Measurements from ENCODE around the gene TCP11L1. TPM values are rescaled to one million over a fixed set of nuclear protein-coding genes. Genes with fewer than 3 reads are reported as not detected.

Gene TCP11L1
- total RNA-seq, 1 experiment from 2014 or later, result 23.9 TPM

DNA sequence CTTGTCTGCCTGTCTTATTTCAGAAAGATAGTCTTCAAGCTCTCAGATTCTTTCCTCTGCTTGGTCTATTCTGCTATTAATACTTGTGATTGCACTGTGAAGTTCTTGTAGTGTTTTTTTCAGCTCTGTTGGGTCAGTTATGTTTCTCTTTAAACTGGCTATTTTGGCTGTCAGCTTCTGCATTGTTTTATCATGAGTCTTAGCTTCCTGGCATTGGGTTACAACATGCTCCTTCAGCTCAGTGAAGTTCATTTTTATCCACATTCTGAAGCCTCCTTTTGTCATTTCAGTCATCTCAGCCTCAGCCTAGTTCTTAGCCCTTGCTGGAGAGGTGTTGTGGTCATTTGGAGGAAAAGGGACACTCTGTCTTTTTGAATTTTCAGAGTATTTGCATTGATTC is 39.2 kb upstream of the TCP11L1 start:
- intact Hi-C loops (cut with micrococcal nuclease; ENCODE audit: unreplicated experiment) (no loop called here), in situ Hi-C loops (cut with HindIII; ENCODE audit: low pct_unique_long_range_greater_than_20kb, low sequenced_read_pairs) (no loop called here)
- no peaks in the 10 kb centered on the region for H3K4me1 ChIP-seq (ENCODE audit: control insufficient read depth, insufficient read depth, low read length)
- no peaks in the 10 kb centered on the region for H3K27me3 ChIP-seq (ENCODE audit: control insufficient read depth, insufficient read depth, low read length)
- no peak overlapping the region for H3K4me3 ChIP-seq (ENCODE audit: low read depth in 2 of 2, low read length in 2 of 2)
- DNase-seq (ENCODE audit: low read depth, low spot score) (no peak), ATAC-seq (no peak)
- H3K36me3 ChIP-seq (ENCODE audit: control insufficient read depth, insufficient read depth, low read length), result no peaks in the 10 kb centered on the region
- ChIA-PET POLR2A (no interaction called here), CTCF (no interaction called here)
- H3K27ac ChIP-seq (ENCODE audit: low read length), result no peak overlapping the region
- H3K9me3 ChIP-seq (ENCODE audit: control insufficient read depth, insufficient read depth, low read depth, low read length), result no peaks in the 10 kb centered on the region
- no TSS peak for BruUV-seq (replicated peaks)
- TF ChIP-seq TCF7L2 (IDR thresholded peaks at IDR 0.05; ENCODE audit: low read depth, low read length) (no peak), POLR2AphosphoS5 (IDR thresholded peaks at IDR 0.05; ENCODE audit: low read depth, low read length) (no peak), SIN3A (IDR thresholded peaks at IDR 0.05; ENCODE audit: borderline replicate concordance, insufficient read depth, low read depth, low read length) (no peak)
- TF ChIP-seq, protein P1, sequence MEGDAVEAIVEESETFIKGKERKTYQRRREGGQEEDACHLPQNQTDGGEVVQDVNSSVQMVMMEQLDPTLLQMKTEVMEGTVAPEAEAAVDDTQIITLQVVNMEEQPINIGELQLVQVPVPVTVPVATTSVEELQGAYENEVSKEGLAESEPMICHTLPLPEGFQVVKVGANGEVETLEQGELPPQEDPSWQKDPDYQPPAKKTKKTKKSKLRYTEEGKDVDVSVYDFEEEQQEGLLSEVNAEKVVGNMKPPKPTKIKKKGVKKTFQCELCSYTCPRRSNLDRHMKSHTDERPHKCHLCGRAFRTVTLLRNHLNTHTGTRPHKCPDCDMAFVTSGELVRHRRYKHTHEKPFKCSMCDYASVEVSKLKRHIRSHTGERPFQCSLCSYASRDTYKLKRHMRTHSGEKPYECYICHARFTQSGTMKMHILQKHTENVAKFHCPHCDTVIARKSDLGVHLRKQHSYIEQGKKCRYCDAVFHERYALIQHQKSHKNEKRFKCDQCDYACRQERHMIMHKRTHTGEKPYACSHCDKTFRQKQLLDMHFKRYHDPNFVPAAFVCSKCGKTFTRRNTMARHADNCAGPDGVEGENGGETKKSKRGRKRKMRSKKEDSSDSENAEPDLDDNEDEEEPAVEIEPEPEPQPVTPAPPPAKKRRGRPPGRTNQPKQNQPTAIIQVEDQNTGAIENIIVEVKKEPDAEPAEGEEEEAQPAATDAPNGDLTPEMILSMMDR (IDR thresholded peaks at IDR 0.05), result no peak
- TF ChIP-seq, protein P2, sequence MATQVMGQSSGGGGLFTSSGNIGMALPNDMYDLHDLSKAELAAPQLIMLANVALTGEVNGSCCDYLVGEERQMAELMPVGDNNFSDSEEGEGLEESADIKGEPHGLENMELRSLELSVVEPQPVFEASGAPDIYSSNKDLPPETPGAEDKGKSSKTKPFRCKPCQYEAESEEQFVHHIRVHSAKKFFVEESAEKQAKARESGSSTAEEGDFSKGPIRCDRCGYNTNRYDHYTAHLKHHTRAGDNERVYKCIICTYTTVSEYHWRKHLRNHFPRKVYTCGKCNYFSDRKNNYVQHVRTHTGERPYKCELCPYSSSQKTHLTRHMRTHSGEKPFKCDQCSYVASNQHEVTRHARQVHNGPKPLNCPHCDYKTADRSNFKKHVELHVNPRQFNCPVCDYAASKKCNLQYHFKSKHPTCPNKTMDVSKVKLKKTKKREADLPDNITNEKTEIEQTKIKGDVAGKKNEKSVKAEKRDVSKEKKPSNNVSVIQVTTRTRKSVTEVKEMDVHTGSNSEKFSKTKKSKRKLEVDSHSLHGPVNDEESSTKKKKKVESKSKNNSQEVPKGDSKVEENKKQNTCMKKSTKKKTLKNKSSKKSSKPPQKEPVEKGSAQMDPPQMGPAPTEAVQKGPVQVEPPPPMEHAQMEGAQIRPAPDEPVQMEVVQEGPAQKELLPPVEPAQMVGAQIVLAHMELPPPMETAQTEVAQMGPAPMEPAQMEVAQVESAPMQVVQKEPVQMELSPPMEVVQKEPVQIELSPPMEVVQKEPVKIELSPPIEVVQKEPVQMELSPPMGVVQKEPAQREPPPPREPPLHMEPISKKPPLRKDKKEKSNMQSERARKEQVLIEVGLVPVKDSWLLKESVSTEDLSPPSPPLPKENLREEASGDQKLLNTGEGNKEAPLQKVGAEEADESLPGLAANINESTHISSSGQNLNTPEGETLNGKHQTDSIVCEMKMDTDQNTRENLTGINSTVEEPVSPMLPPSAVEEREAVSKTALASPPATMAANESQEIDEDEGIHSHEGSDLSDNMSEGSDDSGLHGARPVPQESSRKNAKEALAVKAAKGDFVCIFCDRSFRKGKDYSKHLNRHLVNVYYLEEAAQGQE (IDR thresholded peaks at IDR 0.05; ENCODE audit: insufficient read depth in 1 of 2, low read depth in 2 of 2, low read length in 1 of 2), result no peak

DNA sequence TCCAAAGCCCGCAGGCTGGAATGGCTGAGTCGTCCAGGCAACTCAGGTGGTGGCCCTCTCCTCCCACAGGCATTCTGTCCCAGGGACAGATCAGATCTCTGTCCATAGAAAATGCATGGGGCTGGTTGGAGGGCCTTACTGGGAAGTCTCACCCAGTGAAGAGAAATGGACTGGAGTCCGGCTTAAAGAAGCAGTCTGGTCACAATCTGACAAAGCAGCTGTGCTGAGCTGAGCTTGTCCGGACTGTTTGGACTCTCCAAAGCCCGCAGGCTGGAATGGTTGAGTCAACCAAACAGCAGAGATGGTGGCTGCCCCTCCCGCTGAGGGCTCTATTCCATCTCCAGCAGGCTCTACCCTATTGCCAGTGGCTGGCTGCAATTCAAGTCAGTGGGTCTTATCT is 38.1 kb upstream of the TCP11L1 start:
- DNase-seq (ENCODE audit: low read depth, low spot score) (no peak), ATAC-seq (no peak; the same call in 1 of the 2 replicates)
- no peak for TF ChIP-seq SIN3A (IDR thresholded peaks at IDR 0.05; ENCODE audit: borderline replicate concordance, insufficient read depth, low read depth, low read length)
- TF ChIP-seq, protein P2 (IDR thresholded peaks at IDR 0.05; ENCODE audit: insufficient read depth in 1 of 2, low read depth in 2 of 2, low read length in 1 of 2), result no peak
- TF ChIP-seq, protein P1 (IDR thresholded peaks at IDR 0.05), result no peak
- no peak for TF ChIP-seq TCF7L2 (IDR thresholded peaks at IDR 0.05; ENCODE audit: low read depth, low read length)
- TF ChIP-seq POLR2AphosphoS5 (IDR thresholded peaks at IDR 0.05; ENCODE audit: low read depth, low read length), result no peak

More for the DNA sequence above, 38.1 kb upstream of the TCP11L1 start:
- H3K4me3 ChIP-seq (ENCODE audit: low read depth in 2 of 2, low read length in 2 of 2), result no peak overlapping the region
- POLR2A ChIA-PET, result no interaction called here
- H3K4me1 ChIP-seq (ENCODE audit: control insufficient read depth, insufficient read depth, low read length), result no peaks in the 10 kb centered on the region
- in situ Hi-C loops (cut with HindIII; ENCODE audit: low pct_unique_long_range_greater_than_20kb, low sequenced_read_pairs) (no loop called here), intact Hi-C loops (cut with micrococcal nuclease; ENCODE audit: unreplicated experiment) (no loop called here)
- no peaks in the 10 kb centered on the region for H3K36me3 ChIP-seq (ENCODE audit: control insufficient read depth, insufficient read depth, low read length)
- no peaks in the 10 kb centered on the region for H3K9me3 ChIP-seq (ENCODE audit: control insufficient read depth, insufficient read depth, low read depth, low read length)
- no TSS peak for BruUV-seq (replicated peaks)
- no peaks in the 10 kb centered on the region for H3K27me3 ChIP-seq (ENCODE audit: control insufficient read depth, insufficient read depth, low read length)
- CTCF ChIA-PET, result no interaction called here
- H3K27ac ChIP-seq (ENCODE audit: low read length), result no peak overlapping the region

Data from Panc1 (cell line).